ENCODE measurements around the gene AIG1.

DNA sequence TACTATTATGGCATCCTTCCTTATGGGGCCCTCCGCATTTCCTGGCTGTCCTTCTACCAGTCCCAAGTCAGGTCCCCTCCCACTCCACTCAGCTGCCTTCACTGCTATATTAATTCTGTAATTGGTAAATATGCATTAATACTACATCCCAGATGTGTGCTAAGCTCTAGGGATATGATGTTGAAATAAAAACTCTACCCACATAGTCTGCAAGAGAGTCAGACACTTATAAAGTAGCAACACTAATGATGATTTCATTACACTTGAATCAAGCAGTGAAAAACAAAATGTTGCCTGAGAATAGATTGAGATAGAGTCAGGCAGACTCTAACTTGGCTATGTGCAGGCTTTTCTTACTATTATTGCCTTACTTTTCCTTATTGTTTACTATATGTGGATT lies 62.4 kb downstream of the AIG1 start:
- TF ChIP-seq, protein P1, sequence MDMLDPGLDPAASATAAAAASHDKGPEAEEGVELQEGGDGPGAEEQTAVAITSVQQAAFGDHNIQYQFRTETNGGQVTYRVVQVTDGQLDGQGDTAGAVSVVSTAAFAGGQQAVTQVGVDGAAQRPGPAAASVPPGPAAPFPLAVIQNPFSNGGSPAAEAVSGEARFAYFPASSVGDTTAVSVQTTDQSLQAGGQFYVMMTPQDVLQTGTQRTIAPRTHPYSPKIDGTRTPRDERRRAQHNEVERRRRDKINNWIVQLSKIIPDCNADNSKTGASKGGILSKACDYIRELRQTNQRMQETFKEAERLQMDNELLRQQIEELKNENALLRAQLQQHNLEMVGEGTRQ (IDR thresholded peaks at IDR 0.05; ENCODE audit: low read depth, low read length): no peak
- no peak for TF ChIP-seq SMC3 (IDR thresholded peaks at IDR 0.05; ENCODE audit: low read depth, low read length)
- no peak for TF ChIP-seq NFE2L2 (IDR thresholded peaks at IDR 0.05; ENCODE audit: low read depth, low read length)
- no peak for TF ChIP-seq POLR2A (IDR thresholded peaks at IDR 0.05; ENCODE audit: low read depth, low read length)
- TF ChIP-seq, protein P2, sequence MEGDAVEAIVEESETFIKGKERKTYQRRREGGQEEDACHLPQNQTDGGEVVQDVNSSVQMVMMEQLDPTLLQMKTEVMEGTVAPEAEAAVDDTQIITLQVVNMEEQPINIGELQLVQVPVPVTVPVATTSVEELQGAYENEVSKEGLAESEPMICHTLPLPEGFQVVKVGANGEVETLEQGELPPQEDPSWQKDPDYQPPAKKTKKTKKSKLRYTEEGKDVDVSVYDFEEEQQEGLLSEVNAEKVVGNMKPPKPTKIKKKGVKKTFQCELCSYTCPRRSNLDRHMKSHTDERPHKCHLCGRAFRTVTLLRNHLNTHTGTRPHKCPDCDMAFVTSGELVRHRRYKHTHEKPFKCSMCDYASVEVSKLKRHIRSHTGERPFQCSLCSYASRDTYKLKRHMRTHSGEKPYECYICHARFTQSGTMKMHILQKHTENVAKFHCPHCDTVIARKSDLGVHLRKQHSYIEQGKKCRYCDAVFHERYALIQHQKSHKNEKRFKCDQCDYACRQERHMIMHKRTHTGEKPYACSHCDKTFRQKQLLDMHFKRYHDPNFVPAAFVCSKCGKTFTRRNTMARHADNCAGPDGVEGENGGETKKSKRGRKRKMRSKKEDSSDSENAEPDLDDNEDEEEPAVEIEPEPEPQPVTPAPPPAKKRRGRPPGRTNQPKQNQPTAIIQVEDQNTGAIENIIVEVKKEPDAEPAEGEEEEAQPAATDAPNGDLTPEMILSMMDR (conservative IDR thresholded peaks at IDR 0.05; ENCODE audit: low read depth, low read length): no peak
- no peak for TF ChIP-seq MAZ (IDR thresholded peaks at IDR 0.05; ENCODE audit: borderline replicate concordance, low read depth, low read length)
